NCI-H2171 (cell line): ENCODE results near the gene DAO.
"Not testable (repeated sequence)": the region's sequence is repeated elsewhere in the genome, so short reads cannot be mapped to it uniquely, and the experiment has no call there.

Experiments
- DNase-seq: peaks from one replicate; lab custom pipeline; 2025; lab: John Stamatoyannopoulos, UW

Gene DAO

DNA sequence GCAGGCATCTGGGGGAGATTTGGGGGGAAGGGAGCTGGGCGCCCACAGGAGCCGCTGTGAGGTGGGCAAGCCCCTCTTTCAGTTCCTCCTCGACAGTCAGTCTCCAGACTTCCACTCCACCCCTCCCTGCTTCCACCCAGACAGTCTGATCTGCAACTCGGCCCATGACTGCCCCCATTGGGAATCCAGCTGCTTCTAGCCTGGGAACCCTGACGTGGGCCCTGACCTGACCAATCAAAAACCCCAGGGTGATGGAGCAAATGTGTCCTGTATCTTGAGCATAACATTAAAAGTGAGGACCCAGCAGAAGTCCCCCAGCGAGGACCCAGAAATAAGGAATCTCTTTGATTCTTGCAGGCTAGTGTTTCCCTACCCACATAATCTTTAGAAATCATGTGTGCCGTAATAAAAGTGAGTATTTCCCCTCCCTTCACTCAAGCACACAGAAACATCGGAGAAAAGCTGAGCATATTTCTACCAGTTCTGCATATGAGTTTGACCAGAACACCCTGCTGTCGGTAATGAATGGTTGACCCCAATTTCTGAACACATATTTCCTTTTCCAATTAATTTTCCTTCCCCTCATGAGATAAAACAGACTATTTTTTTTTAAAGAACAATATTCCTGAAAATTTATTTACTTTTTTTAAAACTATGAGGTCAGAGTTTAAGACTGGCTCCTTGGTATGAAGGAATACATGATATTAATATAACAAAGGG lies 28.9 kb upstream of the DAO start:
- no peak for DNase-seq

DNA sequence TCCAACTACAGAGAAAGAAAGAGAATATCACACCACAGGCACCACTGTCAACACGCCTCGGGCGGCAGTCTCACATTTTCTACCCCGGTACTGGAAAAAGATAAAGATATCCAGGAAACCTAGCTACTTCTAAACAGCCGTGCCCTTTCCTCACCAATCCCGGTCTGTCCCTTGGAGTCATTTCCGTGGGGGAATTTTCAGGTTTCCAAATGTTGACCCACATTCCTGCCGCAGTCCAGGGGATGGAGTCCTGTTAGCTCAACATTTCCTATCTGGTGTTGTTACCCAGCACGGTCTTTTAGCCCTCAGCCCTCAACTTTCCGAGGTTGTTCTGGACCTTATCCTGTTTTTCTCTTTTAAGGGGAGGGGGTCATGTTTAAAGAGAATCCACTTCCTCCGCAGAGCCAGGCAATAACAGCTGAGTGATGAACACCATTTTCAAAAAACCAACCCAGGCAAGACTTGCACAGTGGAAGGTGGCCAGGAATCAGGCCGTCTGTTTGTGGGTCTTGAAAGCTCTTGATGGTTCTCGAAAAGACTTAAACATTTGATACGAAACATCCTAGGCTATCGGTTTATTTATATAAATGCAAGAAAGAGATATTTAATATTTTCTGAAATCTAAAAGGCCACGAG lies 27.1 kb upstream of the DAO start:
- DNase-seq, result no peak

DNA sequence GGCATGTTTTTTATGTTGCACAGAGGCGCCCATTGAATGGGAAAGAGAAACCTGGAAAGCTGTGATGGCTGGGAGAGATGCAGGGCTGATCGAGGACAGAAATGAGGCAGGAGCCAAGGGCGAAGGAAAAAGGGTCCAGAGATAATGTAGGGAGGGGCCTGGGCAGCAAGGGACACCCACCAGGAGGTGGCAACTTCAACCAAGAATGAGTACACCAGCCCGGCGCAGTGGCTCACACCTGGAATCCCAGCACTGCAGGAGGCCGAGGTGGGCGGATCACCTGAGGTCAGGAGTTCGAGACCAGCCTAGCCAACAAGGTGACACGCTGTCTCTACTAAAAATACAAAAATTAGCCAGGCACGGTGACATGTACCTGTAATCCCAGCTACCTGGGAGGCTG lies 26.5 kb upstream of the DAO start:
- no peak for DNase-seq

DNA sequence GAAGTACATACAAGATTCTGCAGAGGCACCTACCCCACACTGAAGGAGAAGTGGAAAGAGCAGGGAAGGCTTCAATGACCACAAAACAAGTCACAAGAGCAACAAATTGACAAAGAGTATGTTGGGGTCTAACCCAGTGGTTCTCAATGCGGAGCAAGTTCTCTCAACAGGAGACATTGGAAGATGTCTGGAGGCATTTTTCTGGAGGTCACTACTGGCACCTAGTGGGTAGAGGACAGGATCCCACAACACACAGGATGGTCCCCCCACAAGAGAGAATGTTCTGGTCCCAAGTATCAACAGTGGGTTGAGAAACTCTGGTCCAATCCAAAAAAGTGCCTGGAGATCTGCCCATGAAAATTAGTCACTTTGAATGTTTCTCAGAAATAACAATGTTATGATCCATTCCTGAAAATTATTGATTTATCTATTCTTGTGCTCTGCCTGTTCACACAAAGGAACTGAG lies 25.9 kb upstream of the DAO start:
- no peak for DNase-seq

DNA sequence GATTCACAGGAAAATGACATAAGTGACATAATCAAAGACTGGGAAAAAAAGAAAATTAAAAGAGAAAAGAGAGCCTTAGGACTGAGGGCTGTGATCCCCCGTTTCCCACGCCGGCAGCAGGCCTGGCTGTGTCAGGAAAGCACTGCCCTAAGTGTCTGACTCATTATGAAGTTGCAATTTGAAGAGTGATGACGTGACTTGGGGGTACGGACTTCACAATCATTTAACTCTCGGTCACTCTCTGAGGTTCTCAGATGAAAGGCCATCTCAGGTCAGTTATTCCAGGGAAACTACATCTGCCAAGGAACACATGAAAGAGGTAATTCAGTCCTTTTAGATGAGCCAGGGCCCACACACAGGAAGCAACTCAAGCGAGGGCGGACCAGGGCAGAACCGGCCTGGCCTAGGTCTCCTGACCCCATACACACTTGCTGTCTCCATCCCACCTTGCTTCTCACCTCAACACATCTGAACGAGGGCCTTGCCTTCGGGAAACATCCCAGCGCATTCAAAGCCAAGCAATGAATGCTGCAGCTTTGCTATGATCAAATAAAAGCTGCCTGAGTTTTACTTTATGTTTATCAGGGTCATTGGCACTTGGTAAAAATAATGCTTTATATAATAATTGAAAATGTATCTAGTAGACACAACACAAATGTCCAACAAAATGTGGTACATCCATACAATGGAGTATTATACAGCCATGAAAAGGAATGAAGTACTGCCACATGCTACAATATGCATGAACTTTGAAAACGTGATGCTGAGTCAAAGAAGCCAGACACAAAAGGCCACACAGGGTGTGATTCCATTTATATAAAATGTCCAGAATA lies 25.2 kb upstream of the DAO start:
- no peak for DNase-seq

DNA sequence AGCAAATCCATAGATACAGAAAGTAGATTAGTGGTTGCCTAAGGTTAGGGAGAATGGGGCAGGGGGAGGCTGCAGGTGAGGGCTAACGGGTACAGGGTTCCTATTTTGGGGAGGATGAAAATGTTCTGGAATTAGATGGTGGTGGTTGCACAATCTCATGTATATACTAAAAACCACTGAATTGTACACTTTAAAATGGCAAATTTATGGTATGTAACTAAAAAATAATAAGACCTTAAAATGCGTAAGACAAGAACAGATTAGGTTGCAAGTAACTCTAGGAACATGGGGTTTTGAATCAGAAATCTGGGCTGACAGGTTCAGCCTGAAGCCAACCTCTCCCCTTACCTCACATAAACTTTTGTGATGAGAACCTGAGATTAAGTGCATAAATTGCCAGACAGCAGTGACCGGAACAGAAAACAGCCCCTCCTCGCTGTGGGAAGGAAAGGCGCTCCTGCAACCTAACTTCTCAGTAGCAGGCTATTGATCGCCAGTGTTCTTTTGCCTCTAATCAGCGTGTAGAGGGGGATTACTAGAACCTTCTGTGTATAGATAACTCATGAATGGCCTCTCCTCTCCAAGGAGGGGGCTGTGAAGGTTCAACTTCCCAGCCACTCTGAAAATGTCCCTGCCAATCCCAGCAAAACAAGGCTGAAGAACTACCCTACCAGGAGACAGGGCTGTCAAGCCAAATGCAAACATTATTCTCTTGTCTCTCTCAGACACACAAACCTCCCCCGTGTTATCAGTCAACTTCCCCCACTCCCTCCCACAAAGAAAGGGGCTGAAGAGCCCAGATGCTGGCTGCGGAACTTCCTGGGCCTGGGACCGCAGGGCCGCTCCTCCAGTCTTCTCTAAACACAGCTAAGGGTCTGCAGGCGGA lies 24.4 kb upstream of the DAO start:
- no peak for DNase-seq

DNA sequence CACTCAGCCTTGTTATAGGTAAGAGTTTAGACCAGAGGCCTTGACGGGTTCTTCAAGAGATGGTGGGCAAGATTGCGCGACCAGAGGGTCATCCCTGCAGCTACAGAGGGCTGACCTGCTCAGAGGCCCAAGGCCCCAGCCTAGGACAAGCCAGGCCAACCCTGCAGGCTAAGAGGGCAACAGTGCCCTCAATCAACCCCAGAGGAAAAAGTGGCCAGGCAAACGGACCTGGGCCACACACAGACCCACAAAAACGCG lies 23.8 kb upstream of the DAO start:
- DNase-seq, result no peak

DNA sequence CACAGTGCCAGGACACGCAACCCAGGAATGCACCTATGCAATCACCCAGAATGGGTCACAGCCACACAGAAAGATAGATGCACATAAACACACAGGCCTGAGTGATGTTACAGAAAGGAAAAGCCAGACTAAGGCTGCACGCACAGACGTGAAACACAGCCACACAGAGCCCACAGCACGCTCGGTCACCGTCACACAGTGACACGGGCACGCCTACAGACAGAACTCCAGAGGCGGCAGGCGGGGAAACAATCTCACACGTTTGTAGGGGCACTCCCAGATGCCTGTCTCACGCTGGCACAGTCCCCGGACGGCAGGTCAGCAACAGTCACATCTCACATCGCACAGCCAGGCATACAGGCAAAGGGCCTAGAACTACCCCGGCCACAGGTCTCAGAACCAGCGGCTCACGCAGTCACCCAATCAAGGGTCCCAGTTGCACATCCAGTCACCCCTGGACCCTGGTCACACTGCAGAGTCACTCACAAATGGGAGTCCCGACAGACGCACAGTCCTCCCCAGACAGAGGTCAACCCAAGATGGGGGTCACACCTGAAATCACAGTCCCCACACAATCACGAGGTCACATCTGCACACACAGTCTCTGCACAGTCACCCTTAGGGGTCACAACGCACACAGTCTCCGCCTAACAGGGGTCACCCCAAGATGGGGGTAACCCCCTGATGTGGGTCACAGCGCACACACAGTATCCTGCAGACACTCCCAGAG lies 23.3 kb upstream of the DAO start:
- no peak for DNase-seq

DNA sequence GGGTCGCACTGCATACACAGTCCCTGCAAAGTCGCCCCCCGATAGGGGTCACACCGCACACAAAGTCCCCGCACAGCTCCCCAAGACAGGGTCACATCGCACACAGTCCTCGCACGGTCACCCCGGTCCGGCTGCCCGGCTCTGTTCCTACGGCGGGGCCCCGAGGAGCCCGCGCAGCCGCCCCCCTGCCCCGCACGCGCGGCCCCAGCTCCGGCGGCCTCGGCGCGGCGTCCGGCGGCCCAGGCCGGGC lies 22.8 kb upstream of the DAO start:
- DNase-seq, result no peak

DNA sequence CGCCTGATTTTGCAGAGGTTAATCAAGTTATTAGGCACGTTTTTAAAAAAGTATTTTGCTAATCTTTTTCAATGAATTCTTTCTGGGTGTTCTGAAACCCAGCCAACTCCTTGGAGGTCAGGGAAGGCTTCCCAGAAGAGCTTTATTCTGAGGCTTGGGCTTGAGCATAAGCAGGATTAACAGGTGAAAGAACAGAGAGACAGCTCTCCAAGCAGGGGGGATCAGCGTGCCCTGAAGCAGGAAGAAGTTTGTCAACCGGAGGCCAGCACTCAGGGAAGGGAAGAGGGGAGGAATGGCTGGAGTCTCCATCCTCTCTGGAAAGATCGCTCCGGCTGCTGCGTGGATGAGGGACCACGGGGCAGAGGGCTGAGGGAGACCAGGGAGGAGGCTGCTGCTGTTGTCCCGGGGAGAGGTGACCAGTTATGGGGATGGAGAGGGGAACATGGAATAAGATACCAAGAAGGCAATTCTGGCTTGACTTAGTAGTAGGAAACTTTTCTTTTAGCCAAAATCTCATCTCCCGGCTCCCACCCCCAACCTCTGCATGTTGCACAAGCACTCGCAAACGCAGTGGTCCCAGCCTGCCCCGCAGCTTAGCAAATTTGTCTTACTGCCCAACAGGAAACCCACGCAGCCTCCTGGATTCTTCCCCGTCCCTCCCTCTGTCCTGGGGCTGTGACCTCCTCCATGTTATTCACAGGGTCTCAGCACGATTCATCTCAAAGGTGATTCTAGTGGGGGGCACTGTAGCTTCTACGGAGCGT lies 21.4 kb upstream of the DAO start:
- no peak for DNase-seq

DNA sequence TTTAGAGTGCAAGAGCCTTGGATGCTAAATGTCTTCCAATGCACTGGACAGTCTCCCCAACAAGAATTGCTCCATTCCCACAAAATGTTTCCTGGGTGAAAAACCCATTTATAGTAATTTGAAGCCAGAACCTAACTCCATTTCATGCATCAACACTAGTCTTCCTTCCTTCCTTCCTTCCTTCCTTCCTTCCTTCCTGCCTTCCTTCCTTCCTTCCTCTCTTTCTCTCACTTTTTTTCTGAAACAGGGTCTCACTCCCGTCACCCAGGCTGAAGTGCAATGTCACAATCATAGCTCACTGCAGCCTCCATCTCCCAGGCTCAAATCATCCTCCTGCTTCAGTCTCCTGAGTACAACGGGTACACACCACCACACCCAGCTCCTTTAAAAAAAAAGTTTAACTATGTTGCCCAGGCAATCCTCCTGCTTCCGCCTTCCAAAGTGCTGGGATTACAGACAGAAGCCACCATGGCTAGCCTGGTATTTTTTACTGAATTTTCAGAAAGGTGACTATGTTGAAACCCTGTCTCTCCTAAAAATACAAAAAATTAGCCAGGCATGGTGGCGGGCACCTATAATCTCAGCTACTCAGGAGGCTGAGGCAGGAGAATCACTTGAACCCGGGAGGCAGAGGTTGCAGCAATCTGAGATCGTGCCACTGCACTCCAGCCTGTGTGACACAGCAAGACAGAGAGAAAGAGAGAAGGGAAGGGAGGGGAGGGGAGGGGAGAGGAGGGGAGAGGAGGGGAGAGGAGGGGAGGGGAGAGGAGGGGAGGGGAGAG lies 20.6 kb upstream of the DAO start:
- DNase-seq, result not testable (repeated sequence)

DNA sequence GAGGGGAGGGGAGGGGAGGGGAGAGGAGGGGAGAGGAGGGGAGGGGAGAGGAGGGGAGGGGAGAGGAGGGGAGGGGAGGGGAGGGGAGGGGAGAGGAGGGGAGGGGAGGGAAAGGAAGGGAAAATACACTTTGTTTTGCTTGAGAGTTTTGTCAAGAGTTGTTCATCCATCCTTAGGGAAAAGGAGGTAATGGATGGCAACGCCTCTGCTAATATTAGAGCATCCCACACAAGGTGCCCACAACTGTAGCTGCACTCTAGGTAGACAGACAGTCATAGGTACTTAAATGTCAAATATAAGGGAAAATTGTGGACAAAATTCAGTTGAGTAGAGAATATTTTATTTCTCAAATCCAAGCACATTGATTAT lies 20.0 kb upstream of the DAO start:
- DNase-seq, result no peak

DNA sequence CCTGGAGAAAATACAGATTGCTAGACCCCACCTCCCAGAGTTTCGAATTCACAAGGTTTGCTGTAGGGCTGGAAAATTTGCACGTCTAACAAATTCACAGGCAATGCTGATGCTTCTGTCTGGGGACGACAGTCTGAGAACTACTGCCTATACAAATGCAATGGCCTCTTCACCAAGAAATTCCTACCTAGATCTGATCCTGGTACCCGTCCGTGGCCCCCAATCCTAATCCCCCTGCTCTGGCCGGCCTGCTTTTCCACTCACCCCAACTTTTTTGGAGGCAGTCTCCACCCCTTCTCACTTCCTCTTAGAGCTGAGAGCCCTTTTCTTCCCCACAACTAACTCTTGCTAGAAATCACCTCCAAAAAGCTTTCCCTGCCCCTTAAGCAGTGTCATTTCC lies 19.4 kb upstream of the DAO start:
- DNase-seq, result no peak

DNA sequence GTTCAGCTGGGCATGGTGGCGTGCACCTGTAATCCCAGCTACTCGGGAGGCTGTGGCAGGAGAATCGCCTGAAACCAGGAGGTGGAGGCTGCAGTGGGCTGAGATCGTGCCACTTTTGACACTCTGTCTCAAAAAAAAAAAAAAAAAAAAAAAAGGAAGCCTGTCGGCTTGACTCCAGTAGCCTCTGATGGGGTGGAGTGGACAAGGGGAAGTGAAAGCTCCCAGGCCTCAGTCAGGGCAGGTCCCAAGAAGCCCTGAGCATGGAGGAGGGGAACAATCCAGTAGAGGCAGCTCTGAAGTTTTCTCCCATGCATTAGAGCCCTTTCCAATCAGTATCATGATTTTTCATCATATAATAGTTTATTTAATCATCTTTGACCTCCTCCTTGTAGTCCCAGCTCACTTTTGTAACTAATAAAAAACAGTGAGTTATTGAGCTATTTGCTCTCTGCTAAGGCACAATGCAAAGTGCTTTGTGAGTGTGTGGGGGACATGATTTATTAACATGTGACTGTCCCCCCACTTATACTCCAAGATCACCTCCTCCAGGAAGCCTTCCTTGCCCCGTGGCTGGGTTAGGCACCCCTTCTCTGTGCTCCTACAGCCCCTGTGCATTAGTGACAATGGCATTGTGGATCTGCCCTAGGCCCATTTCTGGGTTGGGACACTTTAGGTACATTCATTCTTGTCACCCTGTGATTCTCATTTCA lies 17.9 kb upstream of the DAO start:
- DNase-seq, result no peak

DNA sequence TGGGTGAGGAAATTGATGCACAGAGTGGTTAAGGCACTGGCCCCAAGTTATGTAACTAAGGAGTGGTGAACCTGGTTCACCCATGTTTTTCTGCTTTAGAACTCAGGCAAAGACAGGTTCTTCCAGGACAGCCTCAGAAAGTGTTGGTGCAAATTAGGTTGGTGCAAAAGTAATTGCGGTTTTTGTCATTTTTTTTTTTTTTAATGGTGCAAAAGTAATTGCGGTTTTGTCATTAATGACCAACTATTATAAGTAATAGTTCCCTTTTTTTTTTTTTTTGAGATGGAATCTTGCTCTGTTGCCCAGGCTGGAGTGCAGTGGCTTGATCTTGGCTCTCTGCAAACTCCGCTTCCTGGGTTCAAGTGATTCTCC lies 17.3 kb upstream of the DAO start:
- DNase-seq, result no peak

DNA sequence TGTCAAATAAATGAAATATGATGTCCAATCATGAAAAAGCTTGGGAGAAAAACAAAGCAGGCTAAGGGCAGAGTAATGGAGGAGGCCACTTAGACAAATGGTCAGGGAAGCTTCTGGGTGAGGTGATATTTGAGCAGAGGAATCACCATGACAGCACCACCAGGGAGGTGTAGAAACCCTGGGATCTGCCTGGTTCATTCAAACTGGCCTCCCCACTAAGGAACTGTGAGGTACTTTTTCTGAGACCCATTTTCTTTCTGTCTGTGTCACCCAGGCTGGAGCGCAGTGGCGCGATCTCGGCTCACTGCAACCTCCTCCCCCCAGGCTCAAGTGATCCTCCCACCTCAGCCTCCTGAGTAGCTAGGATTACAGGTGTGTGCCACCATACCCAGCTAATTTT lies 14.7 kb upstream of the DAO start:
- DNase-seq, result no peak

DNA sequence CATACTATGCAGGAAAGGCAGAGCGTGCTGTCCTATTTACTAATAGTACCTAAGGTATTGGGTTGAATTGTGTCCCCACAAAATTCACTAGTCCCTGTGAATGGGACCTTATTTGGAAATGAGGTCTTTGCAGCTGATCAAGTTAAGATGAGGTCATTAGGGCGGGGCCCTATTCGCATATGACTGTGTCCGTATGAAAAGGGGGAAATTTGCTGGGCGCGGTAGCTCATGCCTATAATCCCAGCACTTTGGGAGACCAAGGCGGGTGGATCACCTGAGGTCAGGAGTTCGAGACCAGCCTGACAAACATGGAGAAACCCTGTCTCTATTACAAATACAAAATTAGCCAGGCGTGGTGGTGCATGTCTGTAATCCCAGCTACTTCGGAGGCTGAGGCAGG lies 13.8 kb upstream of the DAO start:
- not testable (repeated sequence) for DNase-seq

DNA sequence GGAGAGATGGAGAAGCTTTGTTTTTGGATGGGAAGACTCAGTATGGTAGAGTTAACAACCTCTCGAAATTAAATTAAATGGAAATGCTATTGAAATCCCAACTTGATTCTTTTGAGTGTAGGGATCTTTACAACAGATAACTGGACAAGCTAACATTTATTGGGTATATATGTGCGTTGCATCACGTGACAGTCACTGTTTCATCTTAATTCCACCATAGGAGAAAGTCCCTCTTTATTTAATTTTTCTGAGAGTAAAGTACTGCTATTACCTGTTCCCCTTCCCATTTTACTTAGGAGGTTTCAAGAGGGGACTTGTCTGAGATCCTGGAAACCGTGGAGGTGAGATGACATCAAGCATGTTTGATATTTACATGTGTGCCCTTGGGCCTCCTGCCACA lies 11.1 kb upstream of the DAO start:
- DNase-seq, result no peak

DNA sequence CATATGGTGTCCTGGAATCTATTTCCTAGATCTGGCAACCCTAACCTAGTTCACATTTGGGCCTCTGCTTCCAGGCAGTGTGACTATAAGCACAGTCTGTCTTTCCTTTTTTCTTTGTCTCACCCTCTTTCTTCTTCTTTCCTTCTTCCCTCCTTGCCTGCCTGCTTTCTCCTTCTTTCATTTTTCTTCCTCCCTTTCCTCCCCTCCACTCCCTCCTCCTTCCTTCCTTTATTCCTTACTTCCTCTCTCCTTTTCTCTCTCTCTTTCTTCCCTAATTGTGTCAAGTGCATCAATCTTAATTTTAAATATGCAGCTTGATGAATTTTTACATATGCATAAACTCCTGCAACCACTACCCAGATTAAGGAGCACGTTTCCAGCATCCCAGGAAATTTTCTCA lies 4.6 kb upstream of the DAO start:
- no peak for DNase-seq
